NCI-H446 treated with DMSO at 0.1 percent for 48 hours (cell line): ENCODE results near the gene PLA2G2F.
A peak's percentile ranks its signal among the peaks of the same experiment; 100 is the strongest.

Source experiments
- DNase-seq: peaks from one replicate; lab custom pipeline; 2025; lab: John Stamatoyannopoulos, UW

The PLA2G2F gene

DNA sequence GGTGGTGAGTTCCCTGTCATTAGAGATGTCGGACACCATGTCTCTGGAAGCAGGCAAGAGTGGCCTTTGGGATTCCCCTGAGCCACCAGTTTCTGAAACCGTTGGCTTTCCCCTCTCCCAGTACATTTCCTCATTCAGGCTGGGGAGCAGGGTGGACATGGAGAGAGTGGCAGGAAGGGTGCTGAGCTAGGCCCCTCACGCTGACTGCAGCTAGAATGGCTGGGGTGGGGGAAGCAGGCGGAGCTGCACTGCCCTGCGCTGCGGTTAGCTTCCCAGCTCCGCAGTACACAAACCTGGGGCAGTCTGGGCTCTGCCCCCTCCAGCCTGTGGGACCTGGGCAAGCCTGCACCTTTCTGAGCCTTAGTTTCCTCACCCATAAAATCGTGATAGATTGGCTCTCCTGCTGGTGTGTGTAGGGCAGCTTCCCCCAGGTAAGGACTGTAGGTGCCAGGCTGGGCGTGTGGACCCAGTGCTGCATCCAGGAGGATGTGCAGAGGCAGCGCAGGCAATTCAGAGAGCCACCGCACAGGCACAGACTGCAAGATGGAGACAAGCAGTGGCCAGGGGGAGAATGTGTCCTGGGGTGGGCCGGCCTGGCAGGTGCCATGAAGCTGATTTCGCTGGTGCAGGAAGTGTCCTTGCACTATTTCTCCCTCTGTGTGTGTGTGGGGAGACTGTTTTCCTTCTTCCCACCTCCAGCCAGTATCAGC lies 3.0 kb downstream of the PLA2G2F start:
- DNase-seq = no peak

DNA sequence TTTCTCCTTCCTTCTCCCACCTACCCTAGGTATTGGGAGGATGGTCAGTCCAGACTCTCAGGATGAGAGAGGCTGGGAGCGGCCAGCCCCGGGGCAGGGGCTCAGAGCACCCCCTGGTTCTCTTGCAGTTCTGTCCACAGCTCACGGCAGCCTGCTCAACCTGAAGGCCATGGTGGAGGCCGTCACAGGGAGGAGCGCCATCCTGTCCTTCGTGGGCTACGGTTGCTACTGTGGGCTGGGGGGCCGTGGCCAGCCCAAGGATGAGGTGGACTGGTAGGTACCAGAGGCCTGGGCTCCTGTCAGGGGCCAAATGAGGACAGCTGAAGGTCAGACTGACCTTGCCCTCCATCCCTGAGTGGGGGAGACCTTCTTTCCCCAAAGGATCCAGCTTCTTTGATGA lies 4.2 kb downstream of the PLA2G2F start:
- no peak for DNase-seq

DNA sequence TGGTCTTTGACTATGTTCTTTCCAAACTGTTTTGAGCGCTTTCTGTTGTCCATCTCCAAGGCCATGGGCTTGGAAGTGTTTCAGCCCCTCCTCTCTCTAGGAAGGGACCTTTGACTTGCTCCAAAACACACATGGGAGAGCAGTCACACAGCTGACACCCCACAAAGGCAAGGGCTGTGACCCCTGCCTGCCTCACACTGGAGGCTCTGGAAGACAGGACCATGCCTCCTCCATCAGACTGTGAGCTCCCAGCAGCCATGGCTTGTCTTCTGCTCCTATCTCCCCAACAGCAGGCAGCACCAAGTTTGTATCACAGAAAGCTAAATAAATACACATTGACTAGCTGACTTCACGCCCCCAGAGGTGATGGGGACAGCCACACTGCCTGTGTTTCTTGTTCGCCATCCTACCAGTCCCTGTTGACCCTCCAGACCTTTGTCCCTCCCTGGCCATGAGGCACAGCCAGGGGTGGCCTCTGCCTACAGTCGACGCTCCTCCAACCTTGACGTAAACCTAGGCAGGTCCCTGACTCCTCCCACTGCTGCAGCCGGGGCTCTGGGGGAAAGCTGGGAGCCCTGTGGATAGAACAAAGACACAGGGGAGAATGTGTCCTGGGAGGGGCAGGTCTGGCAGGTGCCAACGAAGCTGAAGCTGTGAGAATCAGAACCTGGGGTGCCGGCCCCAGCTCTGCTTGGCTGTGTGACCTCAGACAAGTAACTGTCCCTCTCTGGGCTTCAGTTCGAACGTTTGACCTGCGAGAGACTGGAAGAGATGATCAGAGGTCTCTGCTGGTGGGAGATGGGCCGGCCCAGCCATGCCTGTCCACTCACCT lies 4.8 kb downstream of the PLA2G2F start:
- DNase-seq = no peak

DNA sequence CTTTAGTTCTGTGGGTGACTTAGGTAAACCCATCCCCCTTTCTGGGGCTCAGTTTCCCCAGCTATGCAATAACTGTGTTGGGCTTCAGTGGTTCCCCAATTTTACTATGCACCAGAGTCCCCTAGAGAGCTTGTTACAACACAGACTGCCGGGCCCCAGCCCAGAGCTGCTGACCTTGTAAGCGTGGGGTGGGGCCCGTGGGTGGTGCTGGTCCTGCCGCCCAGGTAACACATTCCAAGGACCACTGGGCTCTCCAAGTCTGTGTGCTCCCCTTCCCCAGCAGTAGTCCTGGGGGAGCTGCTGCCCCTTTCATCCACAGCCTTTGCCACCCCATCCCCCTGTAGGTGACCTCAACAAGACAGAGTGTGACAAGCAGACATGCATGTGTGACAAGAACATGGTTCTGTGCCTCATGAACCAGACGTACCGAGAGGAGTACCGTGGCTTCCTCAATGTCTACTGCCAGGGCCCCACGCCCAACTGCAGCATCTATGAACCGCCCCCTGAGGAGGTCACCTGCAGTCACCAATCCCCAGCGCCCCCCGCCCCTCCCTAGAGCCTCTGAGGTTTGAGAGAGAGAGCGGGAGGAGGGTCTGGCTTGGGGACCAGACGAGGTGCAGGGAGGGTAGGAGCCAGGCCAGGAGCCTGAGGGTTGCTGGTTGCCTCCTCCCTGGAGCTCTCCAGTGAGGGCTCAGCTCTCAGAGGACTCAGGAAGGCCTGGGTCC lies 8.9 kb downstream of the PLA2G2F start:
- DNase-seq = no peak

DNA sequence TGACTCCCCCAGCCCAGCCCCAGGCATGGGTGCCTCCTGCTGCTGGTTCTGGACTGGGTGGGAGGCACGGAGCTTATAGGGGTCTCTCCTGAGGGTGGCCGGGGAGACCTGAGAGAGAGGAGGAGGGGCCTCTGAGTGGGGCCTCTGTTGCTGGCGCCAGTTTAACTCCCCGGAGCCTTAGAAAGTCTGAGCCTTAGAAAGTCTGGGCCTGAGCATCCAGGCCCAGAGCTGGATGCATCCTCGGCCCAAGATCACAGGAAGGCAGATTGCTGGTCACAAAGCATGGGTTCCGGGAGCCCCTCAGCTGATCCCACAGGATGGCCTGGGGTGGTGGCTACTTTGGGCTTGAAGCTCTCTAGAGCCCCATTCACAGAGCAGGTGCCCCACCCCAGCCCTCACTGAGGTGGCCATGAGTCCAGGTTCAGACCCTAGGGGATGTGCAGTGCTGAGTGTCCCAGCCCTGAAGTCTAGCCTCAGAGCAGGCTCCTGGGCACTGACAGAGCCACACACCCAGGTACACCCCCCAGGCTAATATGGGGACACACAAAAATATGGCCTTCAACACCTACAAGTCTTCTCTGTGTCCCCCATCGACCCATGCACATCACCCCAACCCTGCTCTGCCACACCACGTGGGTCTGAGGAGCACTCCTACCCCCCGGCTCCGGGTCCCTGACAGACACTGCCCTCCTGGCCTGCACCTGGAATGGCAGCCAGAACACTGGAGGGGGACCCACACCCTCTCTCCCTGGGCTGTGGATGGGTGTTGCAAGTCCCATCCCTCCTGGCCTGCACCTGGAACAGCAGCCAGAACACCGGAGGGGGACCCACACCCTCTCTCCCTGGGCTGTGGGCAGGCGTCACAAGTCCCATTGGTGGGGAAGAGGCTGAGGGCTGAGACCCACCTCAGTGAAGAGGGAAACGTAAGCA lies 9.7 kb downstream of the PLA2G2F start:
- no peak for DNase-seq

DNA sequence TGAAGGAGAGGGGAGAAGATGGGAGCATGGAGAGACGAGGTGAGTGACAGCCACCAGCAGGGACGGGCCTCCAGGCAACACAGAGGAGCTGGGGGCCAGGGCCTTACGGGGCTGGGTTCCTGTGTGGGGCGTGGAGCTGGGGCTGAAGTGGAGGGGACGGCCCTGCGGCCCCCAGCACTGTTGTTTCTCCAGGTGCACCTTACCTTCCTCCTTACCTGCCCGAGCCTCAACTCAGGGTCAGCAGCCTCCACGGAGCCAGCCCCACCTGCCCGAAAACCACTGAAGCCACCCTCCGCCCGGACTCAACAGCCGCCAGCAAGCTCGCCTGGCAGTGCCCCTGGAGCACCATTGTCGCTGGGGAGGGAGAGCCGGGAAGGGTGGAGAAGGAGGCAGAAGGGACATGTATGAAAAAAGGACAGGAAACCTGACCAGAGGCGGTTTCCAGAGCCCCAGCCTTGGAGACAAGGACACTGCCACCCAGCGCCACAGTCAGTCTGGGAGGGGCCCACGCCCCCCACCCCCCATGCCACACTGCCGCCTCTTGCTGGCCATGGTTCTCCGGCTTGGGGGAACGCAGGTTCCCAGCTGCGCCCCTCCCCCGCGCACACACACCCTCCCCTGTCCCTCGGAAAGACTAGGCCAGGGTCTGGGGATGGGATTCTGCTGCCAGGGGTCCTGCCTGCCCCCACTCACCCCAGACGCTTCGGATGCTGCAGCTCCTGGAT lies 10.6 kb downstream of the PLA2G2F start:
- DNase-seq = no peak

DNA sequence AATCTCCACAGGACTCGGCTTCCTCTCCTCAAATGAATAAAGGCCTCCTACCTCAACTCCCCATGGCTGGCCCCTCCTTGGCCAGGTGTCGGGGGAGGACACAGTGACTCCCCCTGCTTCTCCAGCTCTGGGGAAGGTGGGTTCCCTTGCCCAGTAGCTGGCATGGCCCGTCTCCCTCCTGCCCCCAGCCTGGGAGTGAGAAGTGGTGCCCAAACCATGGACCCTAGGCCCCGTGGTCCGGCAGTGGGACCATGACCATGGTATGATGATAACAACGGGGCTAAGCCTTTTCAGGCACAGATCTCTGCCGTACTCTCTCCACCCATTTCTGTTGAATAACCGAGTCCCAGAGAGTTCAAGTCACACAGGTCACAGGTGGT lies 11.2 kb downstream of the PLA2G2F start:
- no peak for DNase-seq

DNA sequence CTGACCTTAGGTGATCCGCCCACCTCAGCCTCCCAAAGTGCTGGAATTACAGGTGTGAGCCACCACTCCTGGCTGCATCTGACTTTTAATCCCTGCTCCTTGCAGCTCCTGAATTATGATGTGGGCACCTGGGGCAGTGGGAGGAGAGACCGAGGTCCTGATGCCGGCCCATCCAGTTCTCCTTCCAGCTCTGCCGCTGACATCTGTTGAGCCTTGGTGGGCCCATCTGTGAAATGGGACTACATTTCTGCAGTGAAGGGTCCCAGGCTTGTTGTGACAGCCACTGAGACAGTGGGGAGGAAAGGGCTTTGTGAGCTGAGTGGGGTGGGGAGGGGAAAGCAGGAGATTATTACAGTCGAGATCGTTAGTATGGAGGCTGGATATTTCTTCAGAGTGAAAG lies 11.8 kb downstream of the PLA2G2F start:
- no peak for DNase-seq

DNA sequence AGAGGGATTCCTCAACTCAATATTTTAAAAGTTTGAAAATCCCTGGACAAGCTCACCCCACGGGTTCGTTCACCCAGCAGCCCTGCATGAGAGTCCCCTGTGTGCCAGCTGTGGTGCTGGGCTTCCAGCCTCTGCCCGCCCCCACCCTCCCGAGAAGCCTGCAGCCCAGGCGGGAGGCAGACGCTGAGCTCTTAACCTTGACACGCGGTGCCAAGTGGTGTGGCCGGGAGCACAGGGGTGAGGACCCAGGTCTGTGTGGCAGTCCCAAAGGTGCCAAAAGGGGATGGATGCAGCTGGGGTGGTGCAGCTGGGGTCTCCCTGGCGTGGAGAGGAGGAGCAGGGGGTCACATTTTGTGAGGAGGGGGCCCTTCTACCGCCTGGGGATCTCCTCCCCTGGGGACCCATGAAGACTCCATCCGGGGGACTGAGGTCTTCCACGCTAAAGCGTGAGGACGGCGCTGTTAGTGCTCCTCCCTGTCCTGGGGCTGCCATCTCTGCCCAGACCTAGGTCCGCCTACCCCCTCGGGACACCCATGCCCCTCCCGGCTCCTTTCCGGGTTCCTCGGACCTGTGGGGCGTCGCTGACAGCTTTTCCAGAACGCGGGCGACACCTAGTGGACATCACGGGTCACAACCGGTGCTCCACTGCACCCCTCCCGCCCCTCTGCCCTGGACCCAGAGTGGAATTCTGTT lies 12.9 kb downstream of the PLA2G2F start:
- DNase-seq = peak; percentile 17

DNA sequence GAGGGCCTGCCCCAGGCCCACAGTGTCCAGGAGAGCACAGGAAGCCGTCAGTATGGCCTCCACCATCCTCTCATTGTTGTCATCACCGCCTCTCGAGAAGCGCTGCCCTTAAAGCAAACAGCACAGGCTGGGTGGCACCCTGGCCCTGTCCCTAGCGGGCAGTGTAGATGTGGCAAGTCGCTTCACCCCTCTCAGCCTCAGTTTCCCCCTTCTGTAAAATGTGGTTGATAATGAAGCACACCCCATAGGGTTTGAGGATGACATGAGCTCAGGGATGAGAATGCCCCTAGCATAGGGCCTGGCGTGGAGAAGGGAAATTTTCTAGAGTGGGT lies 13.4 kb downstream of the PLA2G2F start:
- DNase-seq = no peak

DNA sequence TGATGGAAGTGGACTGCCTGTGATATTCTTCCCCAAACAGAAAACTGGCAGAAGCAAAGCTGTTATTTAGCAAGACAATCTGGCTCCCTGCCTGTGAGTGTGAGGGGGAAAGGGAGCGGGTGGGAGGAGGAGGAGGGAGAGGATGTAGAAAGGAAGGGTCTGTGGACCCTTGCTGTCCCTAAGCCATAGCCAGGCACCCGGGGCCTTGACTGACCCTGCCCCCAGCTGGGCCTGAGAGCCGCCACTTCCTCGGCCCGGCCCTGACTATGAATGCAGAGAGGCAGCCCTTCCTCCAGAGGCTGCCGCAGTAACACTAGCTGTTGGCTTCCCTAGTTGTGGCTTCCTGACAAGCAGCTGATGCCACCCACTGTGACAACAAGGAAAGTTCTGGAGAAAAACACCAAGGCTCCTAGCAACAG lies 13.9 kb downstream of the PLA2G2F start:
- DNase-seq = no peak

DNA sequence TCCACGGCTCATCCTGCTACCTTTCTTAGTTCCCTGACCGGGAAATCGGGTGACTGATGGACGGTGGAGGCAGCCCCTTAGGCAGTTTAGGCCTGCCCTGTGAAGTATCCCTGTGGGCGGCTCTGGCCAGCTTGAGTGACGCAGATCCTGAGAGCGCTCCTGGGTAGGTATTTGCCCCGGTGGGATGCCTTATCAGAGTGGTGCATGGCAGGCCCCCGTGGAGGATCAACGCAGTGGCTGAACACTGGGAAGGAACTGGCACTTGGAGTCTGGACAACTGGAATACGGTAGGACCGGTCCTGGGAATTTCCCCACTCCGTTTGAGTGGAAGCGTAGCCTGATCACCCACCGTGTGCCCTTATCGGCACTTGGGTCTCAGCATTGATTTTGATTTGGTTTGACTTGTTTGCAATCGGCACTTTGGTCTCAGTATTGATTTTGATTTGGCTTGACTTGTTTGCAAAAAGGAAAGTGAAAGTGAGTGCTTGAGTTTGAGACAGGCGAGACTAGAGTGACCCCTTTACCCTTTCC lies 15.2 kb downstream of the PLA2G2F start:
- DNase-seq = no peak

DNA sequence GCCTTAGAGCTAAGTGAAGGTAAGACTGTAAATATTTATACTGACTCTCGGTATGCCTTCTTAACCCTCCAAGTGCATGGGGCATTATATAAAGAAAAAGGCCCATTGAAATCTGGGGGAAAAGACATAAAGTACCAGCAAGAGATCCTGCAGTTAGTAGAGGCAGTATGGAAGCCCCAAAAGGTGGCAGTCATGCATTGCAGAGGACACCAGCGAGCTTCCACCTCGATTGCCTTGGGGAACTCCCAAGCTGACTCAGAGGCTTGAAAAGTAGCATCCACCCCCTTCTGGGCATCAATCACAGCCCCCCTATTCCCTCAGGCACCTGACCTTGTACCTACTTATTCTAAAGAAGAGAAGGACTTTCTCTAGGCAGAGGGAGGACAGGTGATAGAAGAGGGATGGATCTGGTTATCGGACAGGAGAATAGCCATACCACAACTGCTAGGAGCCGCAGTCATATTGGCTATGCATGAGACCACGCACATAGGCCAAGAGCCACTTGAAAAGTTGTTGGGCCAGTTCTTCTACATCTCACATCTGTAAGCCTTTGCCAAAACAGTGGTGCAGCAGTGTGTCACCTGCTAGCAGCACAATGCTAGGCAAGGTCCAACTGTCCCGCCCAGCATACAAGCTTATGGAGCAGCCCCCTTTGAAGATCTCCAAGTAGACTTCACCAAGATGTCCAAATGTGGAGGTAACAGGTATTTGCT lies 19.4 kb downstream of the PLA2G2F start:
- no peak for DNase-seq

DNA sequence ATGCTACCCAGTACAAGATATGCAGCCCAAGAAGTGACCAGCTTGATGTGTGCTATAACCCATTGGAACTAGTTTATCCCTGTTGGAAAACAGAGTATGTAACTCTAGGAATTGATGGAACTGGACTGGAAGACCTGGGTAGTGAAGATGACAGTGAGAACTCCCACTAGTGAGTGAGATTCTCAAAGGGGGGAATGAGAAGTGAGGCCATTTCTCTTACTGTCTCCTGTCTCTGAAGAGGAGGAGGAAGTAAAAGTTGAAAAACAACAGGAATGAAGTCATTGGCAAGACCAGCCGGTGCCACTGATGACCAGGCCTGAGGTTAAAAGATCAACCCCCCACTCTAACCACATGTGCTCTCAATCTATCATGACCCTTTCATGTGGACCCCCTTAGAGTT lies 20.9 kb downstream of the PLA2G2F start:
- DNase-seq = no peak

DNA sequence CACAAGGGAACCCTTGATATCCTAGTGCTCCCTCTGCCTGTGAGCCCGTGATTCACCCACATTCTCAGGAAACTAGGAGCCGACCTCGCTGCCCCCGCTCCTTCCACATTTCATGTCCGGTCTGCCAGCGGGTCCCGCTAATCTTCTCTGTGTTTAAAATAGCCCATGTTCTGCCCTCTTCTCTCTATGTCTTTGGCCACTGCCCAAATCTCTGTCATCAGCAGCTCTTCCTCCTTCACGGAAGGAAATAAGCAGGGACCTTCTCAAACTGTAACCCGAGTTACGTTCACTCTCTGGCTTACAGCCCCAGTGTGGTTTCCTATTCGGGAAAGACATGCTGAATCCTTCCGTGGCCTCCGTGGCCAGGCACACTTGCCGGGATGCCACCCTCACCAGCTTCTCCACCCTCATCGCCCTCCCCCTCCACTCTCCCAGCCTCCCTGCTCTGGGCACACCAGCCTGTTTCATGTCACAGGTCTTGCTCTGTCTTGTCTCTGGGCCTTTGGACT lies 25.6 kb downstream of the PLA2G2F start:
- no peak for DNase-seq

DNA sequence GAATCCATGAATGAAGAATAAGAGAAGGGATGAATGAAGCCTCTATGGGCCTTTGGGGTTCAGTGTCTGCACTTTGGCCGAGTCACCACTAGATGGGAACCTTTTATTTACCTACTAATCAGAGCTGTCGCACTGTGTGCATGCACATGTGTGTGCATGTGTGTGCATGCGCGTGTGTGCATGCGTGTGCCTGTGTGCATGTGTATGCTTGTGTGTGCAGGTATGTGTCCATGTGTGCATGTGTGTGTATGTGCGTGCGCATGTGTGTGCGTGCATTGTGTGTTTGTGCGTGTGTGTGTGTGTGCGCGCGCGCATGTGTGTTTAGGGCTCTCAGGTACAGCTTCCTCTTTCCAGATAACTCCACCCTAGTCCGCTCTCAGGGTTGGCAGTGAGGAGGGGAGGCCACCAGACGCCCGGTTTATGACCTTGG lies 26.4 kb downstream of the PLA2G2F start:
- no peak for DNase-seq

DNA sequence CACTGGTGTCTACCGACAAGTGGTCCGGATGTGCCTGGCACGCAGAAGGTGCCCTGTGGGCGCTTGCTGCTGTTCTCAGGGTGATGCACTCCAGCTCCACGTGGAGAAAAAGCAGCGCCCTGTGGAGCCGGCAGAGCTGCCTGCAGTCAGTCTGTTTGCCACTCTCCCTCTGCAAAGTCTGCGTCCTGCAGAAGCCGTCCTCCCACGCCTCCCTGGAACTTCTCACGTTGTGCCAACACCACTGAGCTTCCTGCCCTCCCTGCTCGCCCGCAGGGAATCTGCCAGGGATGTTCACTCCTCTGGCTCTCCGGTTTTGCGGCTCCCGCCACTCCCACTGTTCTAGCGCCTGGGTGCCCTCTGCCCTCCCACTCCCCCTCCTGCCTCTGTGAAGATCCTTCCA lies 26.9 kb downstream of the PLA2G2F start:
- DNase-seq = no peak

DNA sequence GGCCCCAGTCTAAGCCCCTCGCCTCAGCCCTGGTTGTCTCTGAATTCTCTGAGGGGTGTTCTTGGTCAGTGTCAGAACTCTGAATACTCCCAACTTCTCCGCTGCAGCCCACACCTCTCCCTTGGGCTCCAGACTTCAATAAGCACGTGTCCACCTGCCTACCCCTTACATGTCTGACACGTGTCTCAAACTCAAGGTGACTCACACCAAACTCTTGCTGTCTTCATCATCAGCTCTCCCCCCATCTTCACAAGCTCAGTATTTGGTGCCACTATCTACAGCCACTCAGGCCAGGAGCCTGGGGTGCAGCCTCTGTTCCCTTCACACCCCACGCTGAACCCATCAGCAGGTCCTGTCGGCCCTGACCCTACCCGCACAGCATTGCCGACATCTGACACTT lies 28.0 kb downstream of the PLA2G2F start:
- DNase-seq = no peak
